ENCODE results near the gene FSIP1. TPM values are rescaled to one million over a fixed set of nuclear protein-coding genes. Genes with fewer than 3 reads are reported as not detected.

The FSIP1 gene
- total RNA-seq, 2 donors from 2014 or later: 0.14 to 0.21 TPM

GRCh38 chr15:39699516-39700374 is 82.9 kb downstream of the FSIP1 start:
- Histone ChIP-seq H3K4me3 (no peak overlapping the region), H3K36me3 (no peaks in the 10 kb centered on the region), H3K27ac (no peak overlapping the region), H3K27me3 (replicated peaks; ENCODE audit: insufficient read depth) (no peaks in the 10 kb centered on the region), H3K4me1 (ENCODE audit: control insufficient read depth in 1 of 2, low read depth in 2 of 2) (no peaks in the 10 kb centered on the region), H3K9me3 (no peaks in the 10 kb centered on the region)
- no peak for TF ChIP-seq CTCF (IDR thresholded peaks at IDR 0.05)
- ATAC-seq (ENCODE audit: insufficient number of reproducible peaks, low FRiP score, low read depth) (no peak), DNase-seq (ENCODE audit: low spot score) (no peak)

GRCh38 chr15:39698444-39699390 is 83.9 kb downstream of the FSIP1 start:
- Histone ChIP-seq H3K27ac (no peak overlapping the region), H3K27me3 (replicated peaks; ENCODE audit: insufficient read depth) (no peaks in the 10 kb centered on the region), H3K4me1 (ENCODE audit: control insufficient read depth in 1 of 2, low read depth in 2 of 2) (no peaks in the 10 kb centered on the region), H3K4me3 (no peak overlapping the region), H3K9me3 (no peaks in the 10 kb centered on the region), H3K36me3 (no peaks in the 10 kb centered on the region)
- ATAC-seq (ENCODE audit: insufficient number of reproducible peaks, low FRiP score, low read depth) (no peak), DNase-seq (ENCODE audit: low spot score) (no peak)
- no peak for TF ChIP-seq CTCF (IDR thresholded peaks at IDR 0.05)

GRCh38 chr15:39697509-39697908 is 85.1 kb downstream of the FSIP1 start:
- TF ChIP-seq CTCF (IDR thresholded peaks at IDR 0.05): no peak

GRCh38 chr15:39695793-39696192 is 86.8 kb downstream of the FSIP1 start:
- Histone ChIP-seq H3K27ac (no peak overlapping the region), H3K27me3 (replicated peaks; ENCODE audit: insufficient read depth) (no peaks in the 10 kb centered on the region), H3K4me1 (ENCODE audit: control insufficient read depth in 1 of 2, low read depth in 2 of 2) (no peaks in the 10 kb centered on the region), H3K4me3 (no peak overlapping the region), H3K36me3 (no peaks in the 10 kb centered on the region), H3K9me3 (no peaks in the 10 kb centered on the region)
- DNase-seq (ENCODE audit: low spot score) (no peak), ATAC-seq (ENCODE audit: insufficient number of reproducible peaks, low FRiP score, low read depth) (no peak)
- no peak for TF ChIP-seq CTCF (IDR thresholded peaks at IDR 0.05)

More at GRCh38 chr15:39697509-39697908, 85.1 kb downstream of the FSIP1 start:
- Histone ChIP-seq H3K27me3 (replicated peaks; ENCODE audit: insufficient read depth) (no peaks in the 10 kb centered on the region), H3K36me3 (no peaks in the 10 kb centered on the region), H3K9me3 (no peaks in the 10 kb centered on the region), H3K4me1 (ENCODE audit: control insufficient read depth in 1 of 2, low read depth in 2 of 2) (no peaks in the 10 kb centered on the region), H3K4me3 (no peak overlapping the region), H3K27ac (no peak overlapping the region)
- no peak for DNase-seq (ENCODE audit: low spot score)
- ATAC-seq (ENCODE audit: insufficient number of reproducible peaks, low FRiP score, low read depth): no peak
